GM12864 (cell line): Measurements from ENCODE around the gene MGMT.

ENCODE experiments used
- DNase-seq: peaks from one replicate; pipeline ENCODE4 v3.0.0-alpha.2; 2011; ENCODE audit warnings: low read depth
- H3K4me3 ChIP-seq: 2 replicates; pipeline ENCODE4 v1.5.1; 2011; ENCODE audit warnings: mild to moderate bottlenecking, low read depth, low read length, control low read depth
- CTCF ChIP-seq: IDR thresholded peaks from 2 replicates; pipeline ENCODE4 v1.5.1; 2011; ENCODE audit warnings: low read depth, mild to moderate bottlenecking, moderate library complexity, low read length, control low read depth, inconsistent platforms; ENCODE audit errors: missing control alignments

MGMT gene

GRCh38 chr10:129486805-129487204, 19.8 kb downstream of the MGMT start:
- DNase-seq = no peak
- TF ChIP-seq CTCF = no peak

GRCh38 chr10:129491123-129491734, 24.2 kb downstream of the MGMT start:
- H3K4me3 ChIP-seq = no peak overlapping the region
- DNase-seq = no peak
- no peak for TF ChIP-seq CTCF

More at GRCh38 chr10:129486805-129487204, 19.8 kb downstream of the MGMT start:
- no peak overlapping the region for H3K4me3 ChIP-seq

DNA sequence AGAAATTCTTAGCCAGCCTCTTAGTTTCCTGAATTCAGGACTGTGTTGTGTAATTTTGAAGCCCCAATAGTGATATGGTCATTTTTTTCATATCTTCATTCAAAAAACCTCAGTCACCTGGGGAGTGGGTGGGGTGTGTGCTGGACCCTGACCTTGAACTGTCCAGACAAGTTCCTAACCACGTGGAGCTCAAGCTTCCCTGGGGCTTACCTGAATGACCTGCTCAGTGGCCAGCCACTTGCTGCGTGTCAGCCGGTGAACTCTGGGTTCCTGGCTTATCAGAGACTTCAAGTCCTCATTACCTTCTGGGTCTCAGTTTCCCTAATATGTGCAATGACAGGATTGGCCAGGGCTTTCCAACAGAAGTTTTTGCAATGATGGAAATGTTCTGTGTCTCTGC, 27.1 kb downstream of the MGMT start:
- no peak for TF ChIP-seq CTCF
- no peak overlapping the region for H3K4me3 ChIP-seq
- no peak for DNase-seq

DNA sequence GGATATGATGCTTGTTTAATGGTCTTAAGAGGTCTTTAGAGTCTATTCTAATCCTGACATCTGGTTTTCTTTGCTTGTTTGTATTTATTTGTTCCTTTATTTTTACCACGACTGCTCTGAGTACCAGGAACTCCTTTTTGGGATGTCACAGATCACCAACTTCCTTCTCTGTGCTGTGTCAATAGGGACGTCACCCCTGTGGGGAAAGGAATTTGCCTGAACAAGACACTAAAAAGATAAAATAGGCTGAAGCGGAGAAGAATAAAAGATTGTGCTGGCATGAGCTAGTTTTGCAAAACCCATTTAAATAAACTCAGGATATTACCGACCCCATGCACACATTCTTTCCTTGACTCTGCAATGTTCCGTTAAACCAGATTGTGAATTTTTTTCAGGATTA, 27.7 kb downstream of the MGMT start:
- no peak for TF ChIP-seq CTCF
- no peak for DNase-seq
- H3K4me3 ChIP-seq = no peak overlapping the region

DNA sequence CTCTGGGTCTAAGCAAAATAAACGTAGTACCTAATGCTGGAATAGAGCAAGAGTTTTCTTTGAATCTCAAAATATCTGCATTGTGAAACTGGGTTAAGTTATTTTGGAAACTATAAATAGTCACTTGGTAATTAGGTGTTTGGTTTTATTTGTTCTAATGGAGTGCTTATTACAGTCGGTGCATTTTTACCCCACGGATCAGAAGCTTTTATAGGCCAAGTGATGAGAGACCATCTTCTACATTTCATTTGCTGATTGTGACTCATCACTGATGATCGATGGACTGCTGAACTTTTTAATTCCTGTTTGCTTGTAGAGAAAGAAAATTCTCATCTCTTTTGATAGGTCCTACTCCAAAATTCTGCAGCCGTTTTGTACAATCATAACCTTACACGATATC, 28.2 kb downstream of the MGMT start:
- no peak overlapping the region for H3K4me3 ChIP-seq
- no peak for DNase-seq
- TF ChIP-seq CTCF = no peak

GRCh38 chr10:129495698-129496097, 28.7 kb downstream of the MGMT start:
- H3K4me3 ChIP-seq = no peak overlapping the region
- TF ChIP-seq CTCF = no peak
- no peak for DNase-seq

- no peak for TF ChIP-seq CTCF
- no peak for DNase-seq
- H3K4me3 ChIP-seq = no peak overlapping the region
Observed at GRCh38 chr10:129497013-129497412, 30.0 kb downstream of the MGMT start.
